Astrocyte (in vitro differentiated cells and primary cell): Measurements from ENCODE around the gene ITFG1.

Experiments
- EZH2 ChIP-seq: IDR thresholded peaks from 2 replicates; pipeline ENCODE4 v1.6.1; 2012; ENCODE audit warnings: mild to moderate bottlenecking, low read length, inconsistent platforms; ENCODE audit not compliant: insufficient read depth
- TF ChIP-seq, protein P1 (sequence below): IDR thresholded peaks from 2 replicates; pipeline ENCODE4 v1.5.1; 2011; ENCODE audit warnings: low read depth, mild to moderate bottlenecking, inconsistent platforms, low read length, moderate library complexity; ENCODE audit not compliant: insufficient read depth

GRCh38 chr16:47395733-47396498, 64.9 kb downstream of the ITFG1 start:
- TF ChIP-seq, protein P1, sequence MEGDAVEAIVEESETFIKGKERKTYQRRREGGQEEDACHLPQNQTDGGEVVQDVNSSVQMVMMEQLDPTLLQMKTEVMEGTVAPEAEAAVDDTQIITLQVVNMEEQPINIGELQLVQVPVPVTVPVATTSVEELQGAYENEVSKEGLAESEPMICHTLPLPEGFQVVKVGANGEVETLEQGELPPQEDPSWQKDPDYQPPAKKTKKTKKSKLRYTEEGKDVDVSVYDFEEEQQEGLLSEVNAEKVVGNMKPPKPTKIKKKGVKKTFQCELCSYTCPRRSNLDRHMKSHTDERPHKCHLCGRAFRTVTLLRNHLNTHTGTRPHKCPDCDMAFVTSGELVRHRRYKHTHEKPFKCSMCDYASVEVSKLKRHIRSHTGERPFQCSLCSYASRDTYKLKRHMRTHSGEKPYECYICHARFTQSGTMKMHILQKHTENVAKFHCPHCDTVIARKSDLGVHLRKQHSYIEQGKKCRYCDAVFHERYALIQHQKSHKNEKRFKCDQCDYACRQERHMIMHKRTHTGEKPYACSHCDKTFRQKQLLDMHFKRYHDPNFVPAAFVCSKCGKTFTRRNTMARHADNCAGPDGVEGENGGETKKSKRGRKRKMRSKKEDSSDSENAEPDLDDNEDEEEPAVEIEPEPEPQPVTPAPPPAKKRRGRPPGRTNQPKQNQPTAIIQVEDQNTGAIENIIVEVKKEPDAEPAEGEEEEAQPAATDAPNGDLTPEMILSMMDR: no peak
- TF ChIP-seq EZH2: no peak
